Measurements from ENCODE around the gene TRAK1.

- TF ChIP-seq CTCF (IDR thresholded peaks at IDR 0.05) (no peak), POLR2A (IDR thresholded peaks at IDR 0.05) (no peak)
These were observed 83.7 kb downstream of the TRAK1 start for GRCh38 chr3:42174679-42175385.
